GM19099 (cell line): Measurements from ENCODE around the gene ECSCR.

Experiments used
- POLR2A ChIP-seq: IDR thresholded peaks from 3 replicates; pipeline ENCODE4 v1.6.1; 2011; ENCODE audit warnings: low read depth; ENCODE audit not compliant: insufficient read length; ENCODE audit errors: extremely low read depth

Gene ECSCR

GRCh38 chr5:139473565-139473964 is 11.0 kb upstream of the ECSCR start:
- TF ChIP-seq POLR2A = no peak

- no peak for TF ChIP-seq POLR2A
These were observed 10.6 kb upstream of the ECSCR start for GRCh38 chr5:139473105-139473504.

DNA sequence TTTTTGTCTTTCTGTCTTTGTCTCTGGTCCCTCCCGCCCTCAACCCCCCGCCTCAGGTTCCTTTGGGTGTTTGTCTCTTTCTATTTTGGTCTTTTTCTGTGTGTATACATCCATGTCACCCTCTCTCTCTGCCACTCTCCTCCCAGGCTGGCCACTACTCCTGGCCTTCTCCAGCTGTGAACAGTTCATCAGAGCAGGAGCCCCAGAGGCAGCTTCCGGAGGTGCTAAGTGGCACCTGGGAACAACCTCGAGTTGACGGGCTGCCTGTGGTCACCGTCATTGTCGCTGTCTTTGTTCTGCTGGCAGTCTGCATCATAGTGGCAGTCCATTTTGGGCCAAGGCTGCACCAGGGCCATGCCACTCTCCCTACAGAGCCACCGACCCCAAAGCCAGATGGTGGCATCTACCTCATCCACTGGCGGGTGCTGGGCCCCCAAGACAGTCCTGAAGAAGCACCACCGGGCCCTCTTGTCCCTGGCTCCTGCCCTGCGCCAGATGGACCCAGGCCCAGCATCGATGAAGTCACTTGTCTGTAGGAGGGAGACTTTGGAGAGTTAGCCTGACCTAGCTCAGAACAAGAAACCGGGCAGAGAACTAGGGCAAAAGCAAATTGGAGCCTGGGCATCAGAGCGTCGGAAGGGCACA is 10.0 kb upstream of the ECSCR start:
- no peak for TF ChIP-seq POLR2A

DNA sequence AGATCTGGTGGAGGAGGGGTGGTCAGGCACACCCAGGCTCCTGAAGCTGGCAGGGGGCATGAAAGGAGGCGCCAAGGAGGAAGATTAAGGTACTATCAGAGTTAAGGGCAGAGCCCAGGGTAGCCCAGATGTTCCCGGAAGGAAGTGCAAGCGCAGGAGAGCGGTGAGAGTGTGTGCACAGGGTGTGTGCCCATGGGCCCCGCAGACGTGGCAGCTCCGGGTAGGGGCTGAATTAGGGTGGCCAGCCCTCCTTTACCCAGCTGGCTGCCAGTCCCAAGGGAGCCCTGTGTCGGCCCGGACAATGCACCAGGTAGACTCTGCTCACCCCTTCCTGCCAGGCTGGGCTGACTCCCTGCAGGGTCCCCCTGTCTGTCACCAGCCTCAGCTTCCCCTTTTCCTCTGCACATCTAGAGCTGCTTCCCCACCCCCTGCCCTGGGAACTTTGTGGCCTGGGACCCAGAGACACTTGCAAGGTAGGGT is 8.3 kb upstream of the ECSCR start, which contains the start of gene SMIM33:
Gene SMIM33, plus strand, starts transcription at position 184 of the 480 bp plus-strand sequence. Its CDS starts 118 bp downstream, at position 302.
- no peak for TF ChIP-seq POLR2A

DNA sequence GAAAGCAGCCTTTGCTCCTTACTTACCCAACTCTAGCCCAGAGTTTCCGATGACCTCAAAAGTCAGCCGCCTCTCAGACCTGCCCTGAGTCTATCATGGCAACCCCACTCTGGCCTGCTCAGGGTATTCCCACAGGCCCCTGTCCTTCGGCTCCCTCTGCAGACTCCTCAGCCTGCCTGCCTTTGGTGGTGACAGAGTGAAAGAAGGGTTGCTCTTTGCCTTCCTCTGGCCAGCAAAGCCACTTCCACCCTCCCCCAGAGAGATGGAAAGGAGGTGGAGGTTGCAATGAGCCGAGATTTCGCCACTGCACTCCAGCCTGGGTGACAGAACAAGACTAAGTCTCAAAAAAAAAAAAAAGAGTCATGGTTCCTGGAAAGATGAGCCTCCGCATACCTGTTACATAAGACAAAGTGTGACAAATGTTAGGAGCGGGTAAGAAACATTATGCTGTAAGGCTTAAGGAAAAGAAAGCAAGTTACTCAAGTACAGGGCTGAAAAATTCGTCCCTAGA is 5.9 kb upstream of the ECSCR start:
- no peak for TF ChIP-seq POLR2A

DNA sequence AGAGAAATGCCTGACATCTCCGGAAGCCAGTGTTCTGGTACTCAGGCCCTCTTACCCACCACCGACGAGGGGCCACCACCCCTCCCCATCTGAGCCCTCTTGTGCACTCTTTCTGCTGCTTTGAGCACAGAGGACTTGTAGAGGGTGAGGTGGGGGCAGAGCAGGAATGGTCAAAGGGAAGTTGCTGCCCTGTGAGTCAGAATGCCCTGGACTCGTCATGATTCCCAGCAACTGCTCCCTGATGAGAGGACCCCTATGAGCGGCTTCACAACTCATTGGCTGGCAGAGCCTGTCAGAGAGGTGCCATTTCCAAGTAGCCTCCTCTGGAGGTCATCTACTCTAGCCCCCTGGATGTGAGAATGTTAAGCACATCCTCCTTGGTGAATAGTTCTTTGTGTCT is 845 bp downstream of the ECSCR start:
- no peak for TF ChIP-seq POLR2A

DNA sequence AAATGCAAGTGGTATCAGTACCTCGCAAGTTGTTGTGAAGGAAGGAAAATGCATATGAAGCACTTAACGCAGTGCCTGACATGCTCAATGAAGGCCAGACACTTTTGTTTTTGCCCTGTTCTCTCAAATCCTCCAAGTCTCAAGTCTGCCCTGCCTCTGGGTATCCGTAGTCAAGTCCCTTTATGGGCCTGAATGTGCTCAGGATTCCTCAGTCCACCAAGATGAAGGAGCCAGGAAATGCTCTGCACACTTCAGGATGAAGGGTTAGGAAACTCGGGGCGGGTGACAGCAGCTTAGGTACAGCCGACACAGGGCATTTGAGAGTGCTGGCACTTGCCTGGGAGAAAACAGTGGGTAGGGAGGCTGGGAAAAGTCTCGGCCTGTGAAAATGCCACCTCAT is 1.4 kb downstream of the ECSCR start:
- TF ChIP-seq POLR2A = no peak

- no peak for TF ChIP-seq POLR2A
These were observed 2.1 kb downstream of the ECSCR start for GRCh38 chr5:139460455-139460854.

DNA sequence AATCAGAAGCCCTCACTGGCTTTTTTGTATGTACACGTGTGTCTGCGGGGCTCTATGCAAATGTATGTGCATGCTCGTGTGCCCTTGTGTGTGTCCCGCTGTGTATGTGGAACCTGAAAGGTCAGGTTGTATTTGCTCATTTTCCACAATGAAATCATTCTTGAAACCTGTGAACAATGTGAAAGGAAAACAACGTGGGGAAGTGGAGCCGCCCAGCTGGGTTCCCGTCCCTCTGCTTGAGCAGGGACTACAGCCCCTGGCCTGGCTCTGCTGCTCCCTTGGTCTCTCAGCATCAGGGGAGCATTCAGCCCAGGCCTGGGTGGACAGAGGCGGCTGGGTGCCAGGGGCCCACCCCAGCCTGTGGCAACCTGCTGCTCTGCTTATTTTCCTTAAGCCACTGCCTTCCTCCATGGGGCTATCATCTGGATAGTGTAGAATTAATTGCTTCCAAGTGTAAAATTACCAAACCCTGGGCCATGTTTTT is 3.0 kb downstream of the ECSCR start:
- TF ChIP-seq POLR2A = no peak

DNA sequence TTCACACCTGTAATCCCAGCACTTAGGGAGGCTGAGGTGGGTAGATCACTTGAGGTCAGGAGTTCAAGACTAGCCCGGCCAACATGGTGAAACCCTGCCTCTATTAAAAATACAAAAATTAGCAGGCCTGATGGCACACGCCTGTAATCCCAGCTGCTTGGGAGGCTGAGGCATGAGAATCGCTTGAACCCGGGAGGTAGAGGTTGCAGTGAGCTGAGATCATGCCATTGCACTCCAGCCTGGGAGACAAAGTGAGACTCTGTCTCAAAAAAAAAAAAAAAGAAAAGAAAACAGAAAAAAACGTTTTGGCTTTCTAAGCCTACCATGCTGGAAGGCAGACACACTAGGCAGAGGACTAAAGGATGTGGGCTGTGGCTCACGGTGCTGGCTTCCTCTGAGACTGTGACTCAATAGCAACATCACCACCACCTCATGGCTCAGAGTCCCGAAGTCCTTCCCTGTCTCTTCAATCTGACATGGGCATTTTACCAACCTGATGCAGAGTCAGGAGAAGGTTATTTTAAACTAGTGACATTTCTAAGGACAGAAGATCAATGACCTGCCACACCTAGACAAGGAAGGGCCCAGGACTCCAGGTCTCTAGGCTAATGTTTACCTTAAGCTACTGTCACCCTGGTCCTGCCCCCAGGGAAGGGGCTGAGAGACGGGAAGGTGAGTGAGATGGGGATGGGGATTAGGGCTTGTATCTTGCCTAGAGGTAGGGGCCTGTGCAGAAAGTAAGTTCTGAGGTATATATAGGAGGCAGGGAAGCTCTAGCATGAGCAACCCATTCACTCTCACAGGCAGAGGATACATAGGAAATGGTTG is 3.7 kb downstream of the ECSCR start:
- no peak for TF ChIP-seq POLR2A

DNA sequence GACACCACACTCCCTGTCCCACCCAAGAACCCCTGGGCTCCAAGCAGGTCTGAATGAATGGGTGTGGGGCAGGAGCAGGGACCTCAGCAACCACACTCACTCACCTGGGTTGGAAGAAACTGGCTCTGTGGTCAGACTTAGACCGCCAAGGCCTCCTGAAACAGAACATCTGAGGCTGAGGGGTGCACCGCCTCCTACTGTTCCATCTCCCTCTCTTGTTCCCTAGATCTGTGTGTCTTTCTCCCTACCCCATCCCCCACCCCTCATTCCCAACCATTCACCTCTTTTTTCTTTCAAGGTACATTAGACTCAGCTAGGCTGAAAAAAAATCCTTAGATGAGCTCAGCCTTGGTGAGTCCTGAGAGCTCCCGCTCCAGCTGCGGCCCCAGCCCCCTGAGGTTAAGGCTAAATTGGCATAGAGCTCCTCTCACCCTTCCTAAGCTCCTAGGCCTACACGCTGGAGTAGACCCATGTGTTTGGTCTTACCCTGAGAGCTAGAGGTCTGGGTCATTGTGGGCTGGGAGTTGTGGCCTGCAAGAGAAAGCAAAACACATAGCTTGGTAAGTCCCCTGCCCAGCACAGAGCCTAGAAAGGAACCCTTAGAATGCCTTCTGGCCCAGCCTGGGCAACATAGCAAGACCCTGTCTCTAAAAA is 4.8 kb downstream of the ECSCR start:
- TF ChIP-seq POLR2A = no peak

DNA sequence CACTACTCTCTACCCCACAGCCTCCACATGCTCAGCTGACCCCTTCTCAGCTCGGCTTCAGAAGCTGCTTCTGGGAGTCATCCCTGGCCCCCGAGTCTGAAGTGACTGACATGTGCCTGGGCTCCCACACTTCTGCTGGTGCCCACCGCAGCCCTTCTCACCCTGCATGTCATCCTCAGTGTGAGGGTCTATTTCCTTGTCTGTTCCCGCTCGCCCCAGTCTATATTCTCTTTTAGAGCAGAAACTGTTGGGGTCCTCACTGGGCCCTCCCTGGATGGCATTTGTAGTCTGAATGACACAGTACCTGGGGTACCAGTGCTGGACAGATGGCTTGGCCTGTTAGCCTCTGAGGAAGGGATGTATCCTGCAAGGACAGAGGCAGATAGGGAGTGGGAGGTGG is 5.3 kb downstream of the ECSCR start:
- no peak for TF ChIP-seq POLR2A

DNA sequence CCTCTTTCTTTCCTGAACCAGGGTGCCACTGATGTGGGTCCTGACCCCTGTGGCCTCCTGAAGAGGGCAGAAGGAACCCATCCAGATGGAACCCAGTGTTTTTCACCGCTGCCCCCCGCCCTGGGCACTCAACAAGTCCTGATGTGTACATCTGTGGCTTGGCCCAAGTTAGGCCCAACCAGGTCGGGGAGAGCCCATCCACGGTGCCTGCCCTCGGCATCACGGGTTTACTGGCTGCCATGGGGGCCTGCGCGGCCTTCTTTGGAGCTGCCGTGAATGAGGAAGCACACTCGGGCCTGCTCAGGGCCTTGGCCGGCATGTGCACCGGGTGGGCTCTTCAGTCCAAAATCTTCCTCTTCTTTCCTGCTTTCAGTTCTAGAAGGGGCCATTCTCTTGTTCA is 5.8 kb downstream of the ECSCR start:
- no peak for TF ChIP-seq POLR2A

- no peak for TF ChIP-seq POLR2A
These were observed 7.8 kb downstream of the ECSCR start for GRCh38 chr5:139454568-139455290.
